CD4-positive, alpha-beta T cell treated with Interleukin-10 for 1 hour (primary cell): ENCODE results near the gene SPINK13.

ENCODE experiments used
- DNase-seq: peaks from one replicate; pipeline ENCODE4 v3.0.0-alpha.2; 2020

The SPINK13 gene

GRCh38 chr5:148314187-148314586 lies 45.6 kb downstream of the SPINK13 start:
- no peak for DNase-seq

GRCh38 chr5:148314731-148315130 lies 46.1 kb downstream of the SPINK13 start:
- DNase-seq, result no peak

GRCh38 chr5:148320011-148320963 lies 51.7 kb downstream of the SPINK13 start:
- peak; percentile 22 for DNase-seq

- no peak for DNase-seq
Observed at GRCh38 chr5:148333262-148333849, 64.8 kb downstream of the SPINK13 start.

- DNase-seq, result no peak
Observed at GRCh38 chr5:148335259-148335658, 66.7 kb downstream of the SPINK13 start, which contains the start of gene SPINK9. SPINK9 (plus strand) TSS chr5:148335559; CDS start chr5:148335614, 55 bp downstream.
